Heart left ventricle (tissue), 16 donors: Measurements from ENCODE around the gene PKN1. TPM values are rescaled to one million over a fixed set of nuclear protein-coding genes. Genes with fewer than 3 reads are reported as not detected.

Source experiments
- ATAC-seq, 4 donors: fragments of 200-7000 bp; cut with Tn5 transposase; one replicate each; pipeline ENCODE4 v1.9.1; 2020 to 2022; ENCODE audit warnings: moderate library complexity in 4 of 4, mild to moderate bottlenecking in 3 of 4, moderate number of reproducible peaks in 1 of 4
- DNase-seq, 5 donors: peaks; one replicate each; pipeline ENCODE4 v3.0.0-alpha.2; 2020
- H3K27ac ChIP-seq, 12 donors: fragments of 200-600 bp; sonication (generic) in 4 of 12; one replicate each; pipeline versions ENCODE4 v1.5.0 to v1.8.0; 2016 to 2022; ENCODE audit warnings: mild to moderate bottlenecking in 2 of 12
- H3K27me3 ChIP-seq, 9 donors: fragments of 200-600 bp; sonication (generic) in 2 of 9; one replicate each; pipeline versions ENCODE4 v1.5.1 to v1.8.0; 2016 to 2022; ENCODE audit warnings: mild to moderate bottlenecking in 3 of 9
- H3K36me3 ChIP-seq, 9 donors: fragments of 200-600 bp; sonication (generic) in 2 of 9; one replicate each; pipeline versions ENCODE4 v1.5.0 to v1.8.0; 2018 to 2022; ENCODE audit warnings: mild to moderate bottlenecking in 2 of 9
- H3K4me1 ChIP-seq, 12 donors: fragments of 200-600 bp; sonication (generic) in 4 of 12; one replicate each; pipeline versions ENCODE4 v1.5.0 to v1.8.0; 2016 to 2022; ENCODE audit warnings: mild to moderate bottlenecking in 3 of 12
- H3K4me3 ChIP-seq, 12 donors: fragments of 200-600 bp; sonication (generic) in 4 of 12; one replicate each; pipeline versions ENCODE4 v1.5.0 to v1.8.0; 2017 to 2022; ENCODE audit warnings: mild to moderate bottlenecking in 9 of 12, moderate library complexity in 4 of 12
- H3K9me3 ChIP-seq, 12 donors: fragments of 200-600 bp; sonication (generic) in 4 of 12; one replicate each; pipeline versions ENCODE4 v1.5.0 to v1.8.0; 2016 to 2022; ENCODE audit warnings: mild to moderate bottlenecking in 1 of 12
- POLR2A ChIP-seq, 2 donors: fragments of 450-650 bp; IDR thresholded peaks; one replicate each; pipeline ENCODE4 v1.6.1; 2017; ENCODE audit warnings: antibody characterized with exemption in 2 of 2, mild to moderate bottlenecking in 2 of 2, moderate library complexity in 2 of 2
- WGBS, 4 donors: extraction: QIAGEN DNeasy Blood & Tissue Kit in 2 of 4; methylation state at CpG; one replicate each; pipeline versions ENCODE4 v1.1.5 to v1.1.7; 2013 to 2018; 5-methylcytosine and 5-hydroxymethylcytosine counted together
- intact Hi-C, 10 donors: fragments of 100-400 bp; cut with DNase I; formaldehyde crosslinking; loops; one replicate each; pipeline versions ENCODE4 v1.11.1 to v1.14.2; 2022
- polyA plus RNA-seq, 2 donors: library from polyadenylated mRNA; stranded (reverse); fragments of 200-250 nt; gene quantifications; one replicate each; pipeline ENCODE4 v1.2.3, GENCODE V29; 2013
- total RNA-seq, 9 donors: library from RNA; depleted of rRNA in 2 of 9; stranded (reverse); fragments of >200 nt in 2 of 9; fragmentation: NEBNext Ultra II Directional in 3 of 9; extraction: Animal tissue kit (Norgen Biotek cat#: 25700) in 3 of 9; gene quantifications; one replicate each; pipeline versions ENCODE4 v1.1.0 to v1.2.4, GENCODE V29; 2016 to 2023
- TF ChIP-seq, protein P1 (sequence below), 12 donors: fragments of 200-600 bp; sonication (generic) in 4 of 12; IDR thresholded peaks; one replicate each; pipeline versions ENCODE4 v1.5.0 to v1.8.0; 2018 to 2022; ENCODE audit warnings: antibody characterized with exemption in 12 of 12, mild to moderate bottlenecking in 5 of 12
- donor health status: ischemic (EF 13 %, LVEDD 7.1; RV severe dilation, severe dysfunction).
- donor health status: healthy with polysubstance abuse.
- donor health status: DM: no; HTN: yes; CAD: no.
- donor health status: DM: no; HTN: no; CAD: no.
- donor health status: ischemic (EF 25% LVEDD 6.9; RV normal size, moderate dysfunction).
- donor health status: ischemic (EF 25% LVEDD 5.7; RV mildly dilated, moderate dysfunction).
- donor health status: healthy.
- donor health status: DM: yes; HTN: yes; CAD: no.
- donor health status: ischemic (EF 35%, LVEDD 5.7; RV mildly dilated, moderate dysfunction).
- donor health status: nonischemic (EF 11% LVEDD 7.7; RV severe dilation, severe dysfunction).
- donor health status: DM: yes; HTN: yes; CAD: no.
- donor health status: PGD.
- donor health status: ischemic (EF 29% LVEDD 5.4; RV normal size, mild dysfunction).
- donor health status: nonischemic (EF 23%, LVEDD 6.1; RV moderate dilation, normal function).

PKN1 gene
- total and polyA plus RNA-seq, 11 donors, result 109 to 206 (median 131) TPM

DNA sequence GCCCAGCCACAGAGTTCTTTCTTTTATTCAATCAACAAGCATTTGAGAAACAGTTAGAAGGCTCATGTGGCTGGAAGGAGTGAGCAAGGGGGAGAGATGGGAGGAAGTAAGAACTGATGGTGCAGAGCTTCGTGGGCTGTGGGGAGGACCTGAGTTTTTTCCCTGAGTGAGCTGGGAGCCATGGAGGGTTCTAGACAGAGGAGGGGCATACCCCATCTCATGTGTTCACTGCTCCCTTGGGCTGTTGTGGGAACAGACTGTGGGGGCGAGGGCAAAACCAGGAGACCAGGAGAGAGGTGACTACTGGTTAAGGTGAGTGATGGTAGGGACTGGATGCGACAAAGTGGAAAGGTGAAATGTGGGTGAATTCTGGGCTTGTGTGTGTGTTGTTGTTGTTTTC, 2.4 kb upstream of the PKN1 start:
- intact Hi-C loops, result loop anchor here in 3 of 10 donors (5.0 kb wide), 3 partner anchors 37 to 257 kb away; no protein-coding TSS in a partner anchor
- Histone ChIP-seq H3K4me1 (peaks cover 0 to 37% (median 22%) of the 10 kb centered on the region in 12 donors), H3K27ac (no peak overlapping the region), H3K4me3 (no peak overlapping the region), H3K36me3 (peaks cover 0 to 2% (median 0%) of the 10 kb centered on the region in 9 donors), H3K27me3 (no peaks in the 10 kb centered on the region), H3K9me3 (no peaks in the 10 kb centered on the region)
- TF ChIP-seq, protein P1, sequence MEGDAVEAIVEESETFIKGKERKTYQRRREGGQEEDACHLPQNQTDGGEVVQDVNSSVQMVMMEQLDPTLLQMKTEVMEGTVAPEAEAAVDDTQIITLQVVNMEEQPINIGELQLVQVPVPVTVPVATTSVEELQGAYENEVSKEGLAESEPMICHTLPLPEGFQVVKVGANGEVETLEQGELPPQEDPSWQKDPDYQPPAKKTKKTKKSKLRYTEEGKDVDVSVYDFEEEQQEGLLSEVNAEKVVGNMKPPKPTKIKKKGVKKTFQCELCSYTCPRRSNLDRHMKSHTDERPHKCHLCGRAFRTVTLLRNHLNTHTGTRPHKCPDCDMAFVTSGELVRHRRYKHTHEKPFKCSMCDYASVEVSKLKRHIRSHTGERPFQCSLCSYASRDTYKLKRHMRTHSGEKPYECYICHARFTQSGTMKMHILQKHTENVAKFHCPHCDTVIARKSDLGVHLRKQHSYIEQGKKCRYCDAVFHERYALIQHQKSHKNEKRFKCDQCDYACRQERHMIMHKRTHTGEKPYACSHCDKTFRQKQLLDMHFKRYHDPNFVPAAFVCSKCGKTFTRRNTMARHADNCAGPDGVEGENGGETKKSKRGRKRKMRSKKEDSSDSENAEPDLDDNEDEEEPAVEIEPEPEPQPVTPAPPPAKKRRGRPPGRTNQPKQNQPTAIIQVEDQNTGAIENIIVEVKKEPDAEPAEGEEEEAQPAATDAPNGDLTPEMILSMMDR (IDR thresholded peaks at IDR 0.05), result no peak
- TF ChIP-seq POLR2A (IDR thresholded peaks at IDR 0.05), result no peak
- ATAC-seq (no peak), DNase-seq (no peak)
- 80 to 87% (median 85%) methylated on average over 3 of the region's 3 CpGs for WGBS, 4 donors

DNA sequence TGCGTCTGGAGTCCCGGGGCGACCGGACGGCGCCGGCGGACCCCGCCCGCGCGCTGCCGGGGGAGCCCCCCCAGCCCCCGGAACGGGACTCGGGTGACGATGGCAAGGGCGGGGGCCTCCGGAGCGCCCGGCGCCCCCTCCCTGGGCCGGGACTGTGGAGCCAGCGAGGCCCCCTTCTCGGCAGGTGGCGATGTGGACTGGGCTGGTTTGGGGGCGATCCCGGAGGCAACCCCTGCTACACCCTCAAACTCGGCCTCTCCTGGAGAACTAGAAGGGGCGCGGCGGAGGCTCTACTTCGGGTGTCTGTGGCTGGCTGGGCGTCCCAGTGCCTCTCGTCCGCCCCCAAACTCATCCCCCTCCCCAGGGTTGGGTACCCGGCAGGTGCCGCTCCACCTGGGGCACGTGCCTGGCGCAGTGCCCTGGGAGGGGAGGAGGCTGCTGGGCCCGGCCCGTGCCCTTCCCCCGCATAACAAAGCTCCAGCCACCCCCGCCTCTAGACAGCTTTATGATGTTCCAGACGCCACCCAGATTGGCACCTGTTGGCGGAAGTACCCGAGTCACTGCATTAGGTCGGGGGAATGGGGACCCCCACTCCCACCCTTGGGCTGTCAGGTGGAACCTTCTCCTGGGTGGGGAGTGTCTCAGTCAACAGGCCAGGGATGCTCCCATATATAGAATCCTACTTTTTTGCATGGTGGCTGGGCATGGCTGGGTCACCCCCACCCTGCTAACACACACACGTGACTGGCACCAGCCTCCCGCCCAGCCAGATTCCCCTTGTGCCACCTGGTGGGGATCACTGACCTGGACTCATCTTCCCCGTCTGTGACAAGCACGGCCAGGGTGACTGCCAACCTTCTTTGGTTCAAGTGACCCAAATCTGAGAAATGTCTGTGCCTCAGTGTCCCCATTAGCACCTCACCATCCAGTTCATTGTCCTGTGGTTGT, 722 bp downstream of the PKN1 start:
- no peaks in the 10 kb centered on the region for H3K27me3 ChIP-seq
- peak in 3 of 5 donors; percentile 38 to 69 (median 52) for DNase-seq
- peaks cover 0 to 65% (median 40%) of the 10 kb centered on the region in 12 donors for H3K4me1 ChIP-seq
- peak overlapping the region; percentile 74 to 98 (median 93) for H3K27ac ChIP-seq
- H3K4me3 ChIP-seq, result peak overlapping the region; percentile 72 to 98 (median 90)
- peak; percentile 6 to 25 (median 16) for ATAC-seq
- no peaks in the 10 kb centered on the region for H3K9me3 ChIP-seq
- 0 to 3% (median 1%) methylated on average over 2 to 52 of the region's 52 CpGs for WGBS, 4 donors
- H3K36me3 ChIP-seq, result peaks cover 0 to 19% (median 0%) of the 10 kb centered on the region in 9 donors
- TF ChIP-seq POLR2A (IDR thresholded peaks at IDR 0.05), result no peak
- TF ChIP-seq, protein P1 (IDR thresholded peaks at IDR 0.05), result peak in 2 of 12 donors; percentile 6 to 24
- intact Hi-C loops, result loop anchor here in 4 of 10 donors (2.0 to 5.0 kb wide), 4 partner anchors 15 to 253 kb away; partner anchors contain the start of gene DDX39A (in 1 of the 4)

DNA sequence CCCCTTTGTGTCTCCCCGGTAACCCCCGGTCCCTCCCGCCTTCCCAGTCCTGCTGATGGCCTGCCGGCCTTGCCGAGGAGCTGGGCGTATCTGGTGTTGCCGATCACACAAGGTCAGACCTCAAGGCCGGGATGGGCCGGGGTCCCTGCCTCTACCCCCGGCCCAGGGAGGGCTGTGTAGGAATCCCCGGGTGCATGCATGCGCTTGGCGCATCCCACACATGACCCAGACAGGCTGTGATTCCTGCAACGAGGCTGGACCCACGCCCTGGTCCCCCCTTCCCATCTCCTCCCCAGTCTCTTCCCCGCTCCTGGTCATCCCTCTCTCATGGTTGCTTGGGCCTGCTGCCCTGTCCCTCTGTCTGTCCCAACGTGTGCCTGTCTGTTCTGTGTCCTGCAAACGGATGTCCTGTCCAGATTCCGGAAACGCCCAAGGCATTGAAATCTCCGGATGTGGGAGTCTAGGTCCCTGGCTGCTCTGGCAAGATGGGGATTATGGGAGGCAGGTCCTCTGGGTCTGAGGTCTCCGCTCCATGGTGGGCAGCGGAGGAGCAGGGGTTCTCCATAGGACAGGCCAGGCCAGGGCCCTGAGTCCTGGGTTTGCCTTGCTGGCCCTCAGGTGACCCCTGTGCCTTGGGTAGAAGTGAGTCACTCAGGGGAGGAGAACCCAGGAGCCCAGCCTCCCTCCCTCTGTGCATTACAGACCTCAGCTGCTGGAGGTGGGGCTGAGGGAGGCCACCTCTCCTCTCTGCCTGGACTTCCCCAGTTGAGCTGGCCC, 1.6 kb downstream of the PKN1 start:
- Histone ChIP-seq H3K27ac (peak overlapping the region; percentile 74 to 98 (median 93)), H3K9me3 (no peaks in the 10 kb centered on the region), H3K36me3 (peaks cover 0 to 19% (median 0%) of the 10 kb centered on the region in 9 donors), H3K27me3 (no peaks in the 10 kb centered on the region), H3K4me3 (peak overlapping the region; percentile 72 to 98 (median 90)), H3K4me1 (peaks cover 0 to 74% (median 49%) of the 10 kb centered on the region in 12 donors)
- ATAC-seq, result peak; percentile 68 to 87 (median 80)
- TF ChIP-seq, protein P1 (IDR thresholded peaks at IDR 0.05), result no peak
- peak in 1 of 2 donors; percentile 24 for TF ChIP-seq POLR2A (IDR thresholded peaks at IDR 0.05)
- intact Hi-C loops, result loop anchor here in 4 of 10 donors (5.0 kb wide), 4 partner anchors 33 to 253 kb away; partner anchors contain the start of gene PTGER1 (in 1 of the 4)
- DNase-seq, result peak; percentile 73 to 85 (median 78)
- 29 to 42% (median 31%) methylated on average over 21 to 23 of the region's 23 CpGs for WGBS, 4 donors
